AG09309 (cell line): ENCODE measurements around the gene TADA2A.

Experiments
- DNase-seq: peaks from one replicate; pipeline ENCODE4 v3.0.0-alpha.2; 2010; ENCODE audit warnings: low read depth
- H3K4me3 ChIP-seq: 2 replicates; pipeline ENCODE4 v1.5.1; 2011; ENCODE audit warnings: mild to moderate bottlenecking, low read depth, low read length, moderate library complexity; ENCODE audit not compliant: control insufficient read depth
- TF ChIP-seq, protein P1 (sequence below): IDR thresholded peaks from 2 replicates; pipeline ENCODE4 v1.5.1; 2011; ENCODE audit warnings: mild to moderate bottlenecking, low read depth, low read length, inconsistent platforms; ENCODE audit not compliant: insufficient read depth, control insufficient read depth; ENCODE audit errors: missing control alignments

The TADA2A gene

DNA sequence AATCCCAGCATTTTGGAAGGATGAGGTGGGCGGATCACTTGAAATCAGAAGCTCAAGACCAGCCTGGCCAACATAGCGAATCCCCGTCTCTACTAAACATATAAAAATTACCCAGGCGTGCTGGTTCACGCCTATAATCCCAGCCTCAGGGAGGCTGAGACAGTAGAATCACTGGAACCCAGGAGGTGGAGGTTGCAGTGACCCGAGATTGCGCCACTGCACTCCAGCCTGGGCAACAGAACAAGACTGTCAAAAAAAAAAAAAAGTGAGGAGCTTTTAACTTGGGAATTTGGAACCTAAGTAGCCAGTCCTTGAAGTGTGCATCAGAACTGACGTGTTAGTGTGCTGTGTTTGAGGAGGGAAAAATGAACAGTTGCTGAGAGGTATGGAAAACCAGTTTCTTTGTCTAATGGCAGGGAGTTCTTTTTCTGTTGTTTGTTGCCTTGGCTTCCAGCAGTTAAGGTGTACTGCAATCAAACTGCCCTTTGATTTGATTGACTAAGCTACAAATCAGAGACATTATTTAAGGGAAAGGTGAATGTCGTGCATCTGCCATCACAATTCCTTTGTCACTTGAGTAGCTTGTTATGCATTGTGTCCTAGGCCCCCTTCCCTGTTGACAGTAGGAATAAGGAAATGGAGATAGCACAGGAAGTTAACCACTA lies 74.4 kb downstream of the TADA2A start:
- H3K4me3 ChIP-seq: no peak overlapping the region
- no peak for DNase-seq
- TF ChIP-seq, protein P1, sequence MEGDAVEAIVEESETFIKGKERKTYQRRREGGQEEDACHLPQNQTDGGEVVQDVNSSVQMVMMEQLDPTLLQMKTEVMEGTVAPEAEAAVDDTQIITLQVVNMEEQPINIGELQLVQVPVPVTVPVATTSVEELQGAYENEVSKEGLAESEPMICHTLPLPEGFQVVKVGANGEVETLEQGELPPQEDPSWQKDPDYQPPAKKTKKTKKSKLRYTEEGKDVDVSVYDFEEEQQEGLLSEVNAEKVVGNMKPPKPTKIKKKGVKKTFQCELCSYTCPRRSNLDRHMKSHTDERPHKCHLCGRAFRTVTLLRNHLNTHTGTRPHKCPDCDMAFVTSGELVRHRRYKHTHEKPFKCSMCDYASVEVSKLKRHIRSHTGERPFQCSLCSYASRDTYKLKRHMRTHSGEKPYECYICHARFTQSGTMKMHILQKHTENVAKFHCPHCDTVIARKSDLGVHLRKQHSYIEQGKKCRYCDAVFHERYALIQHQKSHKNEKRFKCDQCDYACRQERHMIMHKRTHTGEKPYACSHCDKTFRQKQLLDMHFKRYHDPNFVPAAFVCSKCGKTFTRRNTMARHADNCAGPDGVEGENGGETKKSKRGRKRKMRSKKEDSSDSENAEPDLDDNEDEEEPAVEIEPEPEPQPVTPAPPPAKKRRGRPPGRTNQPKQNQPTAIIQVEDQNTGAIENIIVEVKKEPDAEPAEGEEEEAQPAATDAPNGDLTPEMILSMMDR: no peak

DNA sequence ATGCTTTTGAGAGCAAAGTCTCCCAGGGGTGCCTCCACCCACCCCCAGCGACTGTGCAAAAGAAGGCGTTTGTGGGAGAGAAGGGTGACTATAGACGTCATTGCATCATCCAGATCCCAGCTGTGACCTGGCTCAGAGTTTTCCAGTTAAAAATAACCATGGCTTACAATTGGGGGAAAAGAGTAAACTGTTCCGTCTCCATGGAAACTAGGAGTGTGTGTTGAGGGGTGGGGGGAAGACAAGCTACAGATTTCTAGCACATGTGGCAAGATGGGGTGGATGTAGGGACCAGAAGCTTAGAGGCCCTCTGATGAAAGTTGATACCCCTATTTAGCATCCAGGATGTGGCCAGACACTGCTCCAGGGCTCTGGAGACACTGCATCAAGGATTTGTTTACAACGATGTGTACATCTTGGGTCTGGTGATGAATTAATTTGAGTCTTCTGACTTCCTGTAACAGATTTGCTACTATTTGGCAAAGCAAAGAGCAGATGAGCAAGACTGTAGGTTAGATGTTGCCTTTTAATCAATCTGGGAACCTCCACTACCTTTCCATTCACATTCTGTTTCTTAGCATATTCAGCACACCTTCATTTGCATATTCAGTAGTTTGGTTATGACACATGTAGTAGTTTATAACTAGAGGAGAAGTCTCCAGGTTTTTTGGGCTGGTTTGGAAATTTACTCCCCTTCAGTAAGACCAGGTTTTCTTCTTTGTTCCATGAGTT lies 76.8 kb downstream of the TADA2A start:
- DNase-seq: peak; percentile 76

DNA sequence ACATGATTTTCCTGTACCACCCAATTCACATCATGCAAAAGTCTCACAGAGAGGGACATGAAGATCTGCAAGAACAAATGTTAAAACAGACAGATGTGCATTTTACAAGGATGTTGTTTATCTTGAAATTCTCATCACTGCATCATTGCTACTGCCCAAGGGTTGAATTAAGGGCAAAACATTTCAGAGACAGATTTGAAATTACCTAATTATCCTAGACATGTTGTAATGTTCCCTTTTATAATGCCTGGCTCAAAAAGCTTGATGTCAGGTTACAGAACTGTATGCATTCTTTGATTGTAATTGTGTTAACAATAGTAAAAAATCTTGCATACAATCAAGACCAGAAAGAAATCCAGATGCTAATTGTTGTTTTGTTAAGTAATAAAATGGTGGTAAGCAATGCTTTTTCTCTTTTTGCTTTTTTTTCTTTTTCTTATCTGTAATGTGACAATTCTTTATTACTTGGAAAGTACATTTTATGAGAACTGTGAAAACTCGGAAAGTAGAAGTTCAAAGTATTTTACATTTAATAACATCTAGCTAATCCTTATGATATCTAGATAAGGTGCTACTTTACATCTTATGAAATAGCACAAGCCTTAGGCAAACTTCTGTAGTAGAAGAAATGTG lies 79.4 kb downstream of the TADA2A start:
- TF ChIP-seq, protein P1: no peak
- DNase-seq: no peak
- H3K4me3 ChIP-seq: no peak overlapping the region

More for the DNA sequence above, 76.8 kb downstream of the TADA2A start:
- TF ChIP-seq, protein P1: no peak
- H3K4me3 ChIP-seq: no peak overlapping the region

DNA sequence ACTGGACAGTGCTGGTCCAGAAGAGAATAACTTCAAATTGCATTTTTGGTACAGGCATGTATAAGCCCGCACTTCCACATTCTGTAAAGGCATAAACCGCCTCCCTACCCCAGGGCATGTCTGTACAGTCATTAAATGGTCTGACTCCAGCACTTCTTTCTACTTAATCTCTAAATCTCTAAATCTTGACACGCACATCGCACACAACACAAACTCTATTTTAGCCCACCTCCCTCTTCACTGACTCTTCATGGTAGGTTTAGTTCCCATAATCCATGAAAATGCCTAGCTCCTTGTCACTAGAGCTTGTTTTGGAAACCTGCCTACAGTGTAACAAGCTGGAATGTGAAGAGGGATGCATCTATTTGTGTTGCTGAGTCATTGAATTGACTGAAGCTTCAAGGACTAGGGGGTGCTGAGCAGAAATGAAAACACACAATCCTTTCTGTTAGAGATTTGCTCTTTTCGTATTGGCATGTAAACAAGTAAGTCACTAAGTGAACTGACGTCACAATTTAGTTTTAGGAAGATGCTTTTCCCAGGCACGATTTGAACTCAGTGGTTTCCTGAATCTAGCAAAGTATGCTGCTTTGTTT lies 81.4 kb downstream of the TADA2A start:
- DNase-seq: peak; percentile 87
- TF ChIP-seq, protein P1: no peak
- peak overlapping the region; percentile 98 for H3K4me3 ChIP-seq

DNA sequence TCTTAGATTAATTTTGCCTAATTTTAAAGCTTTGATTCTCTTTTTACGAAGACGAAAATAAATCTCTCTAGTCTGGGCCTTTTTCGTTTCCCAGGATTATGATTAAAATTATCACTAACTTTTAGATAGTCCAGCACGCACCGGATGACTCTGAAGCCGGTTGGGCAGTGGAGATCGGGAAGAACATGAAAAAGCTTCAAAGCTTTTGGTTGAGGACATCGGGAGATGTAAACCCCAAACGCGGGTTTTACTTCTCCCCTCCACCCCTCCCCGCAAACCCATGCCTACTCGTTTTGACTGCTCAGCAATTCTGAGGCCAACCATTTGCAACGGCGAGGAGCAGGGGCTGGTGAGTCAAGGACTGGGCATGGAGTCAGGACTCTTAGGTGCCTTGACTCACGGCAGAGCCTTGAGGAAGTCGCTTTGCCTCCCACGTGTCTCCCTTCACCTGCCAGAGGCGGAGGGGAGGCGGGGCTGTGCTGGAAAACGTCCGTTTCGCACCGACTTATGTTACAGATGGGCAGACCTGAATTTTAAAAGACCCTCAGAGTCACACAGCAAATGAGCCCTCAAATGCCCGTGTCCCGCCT lies 82.0 kb downstream of the TADA2A start:
- peak; percentile 74 for DNase-seq
- TF ChIP-seq, protein P1: no peak

DNA sequence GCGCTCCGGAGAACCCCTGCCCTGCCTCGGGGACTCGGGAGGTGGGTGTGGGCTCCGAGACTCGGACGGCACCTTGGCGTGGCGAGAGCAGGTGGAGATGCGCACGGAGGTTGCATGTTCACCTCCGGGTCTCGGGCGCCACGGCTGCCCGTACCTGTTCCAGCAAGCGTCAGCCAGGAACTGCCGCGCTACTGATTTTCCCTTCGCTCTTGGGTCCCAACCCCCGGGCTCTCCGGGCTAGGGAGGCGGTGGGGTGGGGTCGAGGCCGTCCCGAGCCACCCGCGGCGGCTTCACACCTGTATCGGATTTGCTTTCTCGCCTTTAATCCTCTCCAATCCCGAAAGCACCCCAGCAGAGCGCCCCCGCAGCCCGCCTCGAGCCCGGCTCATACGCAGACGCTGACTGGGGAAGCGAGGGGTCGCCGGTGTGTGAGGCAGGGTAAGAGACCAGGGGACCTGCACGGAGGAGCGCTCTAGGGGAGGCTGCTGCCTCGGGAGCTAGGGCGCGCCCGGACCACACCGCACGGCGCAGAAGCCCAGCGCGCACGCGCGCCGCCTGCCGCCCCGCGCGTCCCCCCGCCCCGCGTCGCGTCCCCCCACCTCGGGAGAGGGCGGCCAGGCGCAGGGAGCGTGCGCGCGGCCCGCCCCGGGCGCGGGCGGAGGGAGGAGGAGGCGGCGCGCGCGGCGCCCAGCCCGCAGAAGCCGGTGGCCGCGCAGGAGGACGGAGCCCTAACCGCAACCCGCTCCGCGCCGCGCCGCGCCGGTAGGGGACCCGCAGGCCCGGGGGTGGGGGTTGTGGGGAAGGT lies 82.7 kb downstream of the TADA2A start, which contains the start of gene DUSP14:
TSS of gene DUSP14 (plus strand) at position 695 of the 805 bp plus-strand sequence. CDS start 22,382 bp downstream, outside the sequence.
- TF ChIP-seq, protein P1: peak; percentile 10
- H3K4me3 ChIP-seq: peak within 1 kb of the TSS; percentile 98
- DNase-seq: no peak

More for the DNA sequence above, 82.0 kb downstream of the TADA2A start:
- peak overlapping the region; percentile 98 for H3K4me3 ChIP-seq
